GM19328 (cell line): ENCODE results near the gene FLOT1.

Source experiments
- ATAC-seq: cut with Tn5 transposase; IDR thresholded peaks from one replicate; pipeline ENCODE4 v1.9.1; 2021; ENCODE audit warnings: mild to moderate bottlenecking, moderate library complexity; ENCODE audit not compliant: unreplicated experiment

The FLOT1 gene

GRCh38 chr6:30747902-30748769 is 5.6 kb upstream of the FLOT1 start:
- no peak for ATAC-seq

GRCh38 chr6:30747300-30747687 is 4.8 kb upstream of the FLOT1 start:
- no peak for ATAC-seq

GRCh38 chr6:30744054-30744805 is 1.7 kb upstream of the FLOT1 start, which contains the start of gene IER3:
Gene IER3 (minus strand): TSS chr6:30744547. CDS start chr6:30744518, 29 bp downstream.
- ATAC-seq, result no peak

GRCh38 chr6:30743099-30744053 is 889 bp upstream of the FLOT1 start:
- ATAC-seq, result peak; percentile 26

- ATAC-seq, result no peak
Measured at GRCh38 chr6:30741789-30742315, 635 bp downstream of the FLOT1 start.

- no peak for ATAC-seq
Measured at GRCh38 chr6:30741063-30741779, 1.3 kb downstream of the FLOT1 start.

GRCh38 chr6:30740540-30740870 is 2.0 kb downstream of the FLOT1 start:
- ATAC-seq, result no peak

GRCh38 chr6:30738532-30738931 is 4.0 kb downstream of the FLOT1 start:
- ATAC-seq, result no peak

- no peak for ATAC-seq
Measured at GRCh38 chr6:30735668-30736314, 6.7 kb downstream of the FLOT1 start.

- ATAC-seq, result no peak
Measured at GRCh38 chr6:30732237-30732943, 10.1 kb downstream of the FLOT1 start.

- ATAC-seq, result no peak
Measured at GRCh38 chr6:30730601-30731435, 11.7 kb downstream of the FLOT1 start.

- ATAC-seq, result no peak
Measured at GRCh38 chr6:30727920-30728553, 14.4 kb downstream of the FLOT1 start.

- ATAC-seq, result no peak
Measured at GRCh38 chr6:30726506-30727413, 15.7 kb downstream of the FLOT1 start.

GRCh38 chr6:30725713-30726505 is 16.6 kb downstream of the FLOT1 start:
- no peak for ATAC-seq

- no peak for ATAC-seq
Measured at GRCh38 chr6:30724906-30725667, 17.4 kb downstream of the FLOT1 start.
